ENCODE data around the gene PNLDC1. TPM values are rescaled to one million over a fixed set of nuclear protein-coding genes. Genes with fewer than 3 reads are reported as not detected.
A peak's percentile ranks its signal among the peaks of the same experiment; 100 is the strongest.
"Not testable (repeated sequence)": the region's sequence is repeated elsewhere in the genome, so short reads cannot be mapped to it uniquely, and the experiment has no call there.

Gene PNLDC1
- total and polyA plus RNA-seq, 4 experiments from 2014 or later, result 0.23 to 0.94 (median 0.47) TPM; not detected in 1

DNA sequence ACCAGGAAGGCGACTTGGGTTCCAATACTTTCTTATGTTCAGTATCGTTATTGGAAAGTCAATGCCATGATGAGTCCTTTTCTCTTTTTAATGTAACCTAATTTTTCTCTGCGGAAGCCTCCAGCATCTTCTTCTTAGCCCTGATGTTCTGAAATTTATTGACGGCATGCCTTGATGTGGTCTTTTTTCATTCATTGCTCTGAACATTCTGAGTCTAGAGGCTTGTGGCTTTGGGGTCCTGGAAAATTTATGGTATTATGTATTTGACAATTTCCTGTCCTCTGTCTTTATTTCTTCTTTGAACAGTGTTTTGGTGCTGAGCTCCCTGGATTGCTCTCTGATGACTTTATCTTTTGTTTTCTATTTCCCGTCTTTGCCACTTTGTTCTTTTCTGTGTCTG is 62.0 kb downstream of the PNLDC1 start:
- peak overlapping the region in 6 of 8 donors; percentile 1 to 53 (median 16) for H3K4me3 Mint-ChIP-seq

GRCh38 chr6:159863341-159863740 is 63.3 kb downstream of the PNLDC1 start:
- H3K27me3 ChIP-seq (ENCODE audit: insufficient read depth, low read length); POLR2A ChIA-PET (ENCODE audit: partially characterized antibody); H3K36me3 Mint-ChIP-seq; H3K9me3 ChIP-seq (ENCODE audit: control insufficient read depth in 1 of 2, low read length in 2 of 2); H3K9me3 Mint-ChIP-seq; H3K27me3 Mint-ChIP-seq; H3K36me3 ChIP-seq (ENCODE audit: insufficient read depth, low read length); H3K4me3 ChIP-seq (ENCODE audit: low read length in 2 of 2); H3K27ac ChIP-seq (ENCODE audit: low read depth, low read length): not testable (repeated sequence)
- CTCF ChIA-PET (ENCODE audit: partially characterized antibody), result interaction anchor here (0.6 to 1.4 kb wide), 17 partner anchors 77 to 1511 kb away, joined by 3 to 13 read pairs (median 3); no protein-coding TSS in a partner anchor
- Mint-ChIP-seq H3K27ac (peak overlapping the region in 2 of 7 donors; percentile 31 to 43), H3K4me3 (peak overlapping the region in 1 of 8 donors; percentile 4), H3K4me1 (peaks cover 10 to 17% (median 16%) of the 10 kb centered on the region in 4 donors)
- H3K4me1 ChIP-seq (ENCODE audit: insufficient read depth, low read length), result peaks cover 14% of the 10 kb centered on the region
- DNase-seq, result peak in 4 of 5 donors; percentile 22 to 39 (median 28)
- intact Hi-C loops (cut with micrococcal nuclease), result loop anchor here (1.0 to 5.0 kb wide), 3 partner anchors 78 to 1509 kb away; no protein-coding TSS in a partner anchor

More for the DNA sequence above, 62.0 kb downstream of the PNLDC1 start:
- Histone ChIP-seq H3K4me1 (ENCODE audit: insufficient read depth, low read length) (peaks cover 14% of the 10 kb centered on the region), H3K27me3 (ENCODE audit: insufficient read depth, low read length) (no peaks in the 10 kb centered on the region), H3K9me3 (ENCODE audit: control insufficient read depth in 1 of 2, low read length in 2 of 2) (no peaks in the 10 kb centered on the region), H3K36me3 (ENCODE audit: insufficient read depth, low read length) (no peaks in the 10 kb centered on the region), H3K27ac (ENCODE audit: low read depth, low read length) (no peak overlapping the region), H3K4me3 (ENCODE audit: low read length in 2 of 2) (no peak overlapping the region)
- peaks cover 10 to 17% (median 16%) of the 10 kb centered on the region in 4 donors for H3K4me1 Mint-ChIP-seq
- peak in 4 of 5 donors; percentile 25 to 38 (median 32) for DNase-seq
- ChIA-PET POLR2A (ENCODE audit: partially characterized antibody) (interaction anchor here (0.8 kb wide), 1 partner anchor 72 kb away, joined by 3 read pairs; the partner anchor contains the start of genes MRPL18 and TCP1), CTCF (ENCODE audit: partially characterized antibody) (interaction anchor here (1.2 kb wide), 1 partner anchor 672 kb away, joined by 4 read pairs; no protein-coding TSS in a partner anchor)
- peaks cover 0 to 6% of the 10 kb centered on the region in 2 donors for H3K36me3 Mint-ChIP-seq
- peaks cover 3 to 11% (median 9%) of the 10 kb centered on the region in 8 donors for H3K9me3 Mint-ChIP-seq
- H3K27me3 Mint-ChIP-seq, result peaks cover 7 to 8% of the 10 kb centered on the region in 2 donors
- intact Hi-C loops (cut with micrococcal nuclease), result loop anchor here (2.0 to 5.0 kb wide), 2 partner anchors 673 to 1510 kb away; no protein-coding TSS in a partner anchor
- H3K27ac Mint-ChIP-seq, result peak overlapping the region; percentile 5 to 76 (median 62)

- Histone ChIP-seq H3K27ac (ENCODE audit: low read depth, low read length) (no peak overlapping the region), H3K4me3 (ENCODE audit: low read length in 2 of 2) (no peak overlapping the region), H3K36me3 (ENCODE audit: insufficient read depth, low read length) (no peaks in the 10 kb centered on the region), H3K9me3 (ENCODE audit: control insufficient read depth in 1 of 2, low read length in 2 of 2) (no peaks in the 10 kb centered on the region), H3K27me3 (ENCODE audit: insufficient read depth, low read length) (no peaks in the 10 kb centered on the region), H3K4me1 (ENCODE audit: insufficient read depth, low read length) (peaks cover 14% of the 10 kb centered on the region)
- Mint-ChIP-seq H3K9me3 (peaks cover 0 to 6% (median 0%) of the 10 kb centered on the region in 8 donors), H3K27me3 (peaks cover 3 to 4% of the 10 kb centered on the region in 2 donors), H3K27ac (peak overlapping the region in 1 of 7 donors; percentile 42), H3K4me3 (no peak overlapping the region), H3K36me3 (no peaks in the 10 kb centered on the region), H3K4me1 (peaks cover 10 to 17% (median 16%) of the 10 kb centered on the region in 4 donors)
- intact Hi-C loops (cut with micrococcal nuclease), result no loop called here
- POLR2A ChIA-PET (ENCODE audit: partially characterized antibody), result interaction anchor here (0.6 kb wide), 1 partner anchor 196 kb away, joined by 3 read pairs; no protein-coding TSS in a partner anchor
- no peak for DNase-seq
- CTCF ChIA-PET (ENCODE audit: partially characterized antibody), result interaction anchor here (0.7 kb wide), 2 partner anchors 169 to 668 kb away, joined by 3 to 4 read pairs; no protein-coding TSS in a partner anchor
Observed at GRCh38 chr6:159865226-159865920, 65.3 kb downstream of the PNLDC1 start.

GRCh38 chr6:159866286-159867247 is 66.5 kb downstream of the PNLDC1 start:
- H3K4me1 ChIP-seq (ENCODE audit: insufficient read depth, low read length), result peaks cover 14% of the 10 kb centered on the region
- peak overlapping the region in 1 of 7 donors; percentile 19 for H3K27ac Mint-ChIP-seq
- H3K27me3 Mint-ChIP-seq, result peaks cover 0 to 4% of the 10 kb centered on the region in 2 donors
- H3K9me3 Mint-ChIP-seq, result peaks cover 0 to 6% (median 0%) of the 10 kb centered on the region in 8 donors
- H3K9me3 ChIP-seq (ENCODE audit: control insufficient read depth in 1 of 2, low read length in 2 of 2), result no peaks in the 10 kb centered on the region
- H3K36me3 ChIP-seq (ENCODE audit: insufficient read depth, low read length), result no peaks in the 10 kb centered on the region
- CTCF ChIA-PET (ENCODE audit: partially characterized antibody), result interaction anchor here (0.9 to 1.2 kb wide), 2 partner anchors 15 to 589 kb away, joined by 3 read pairs; no protein-coding TSS in a partner anchor
- H3K27ac ChIP-seq (ENCODE audit: low read depth, low read length), result no peak overlapping the region
- intact Hi-C loops (cut with micrococcal nuclease), result no loop called here
- no peak overlapping the region for H3K4me3 ChIP-seq (ENCODE audit: low read length in 2 of 2)
- H3K4me3 Mint-ChIP-seq, result no peak overlapping the region
- H3K27me3 ChIP-seq (ENCODE audit: insufficient read depth, low read length), result no peaks in the 10 kb centered on the region
- POLR2A ChIA-PET (ENCODE audit: partially characterized antibody), result no interaction called here
- H3K36me3 Mint-ChIP-seq, result no peaks in the 10 kb centered on the region
- peaks cover 8 to 17% (median 15%) of the 10 kb centered on the region in 4 donors for H3K4me1 Mint-ChIP-seq
- DNase-seq, result no peak

Other genes starting within 250 kb of the PNLDC1 start
- gene SOD2, start 107.0 kb upstream of the PNLDC1 start, total RNA-seq, result 100 to 1,000 TPM; 128 to 131 TPM
- gene SOD2, start 107.0 kb upstream of the PNLDC1 start, polyA plus RNA-seq, result 100 to 1,000 TPM; 121 to 161 TPM
- 100 to 1,000 TPM; 151 to 159 TPM for gene WTAP, start 72.8 kb upstream of the PNLDC1 start, total RNA-seq
- 100 to 1,000 TPM; 140 to 149 TPM for gene WTAP, start 72.8 kb upstream of the PNLDC1 start, polyA plus RNA-seq
- 10 to 100 TPM; 30.5 to 30.9 TPM for gene ACAT2, start 38.2 kb upstream of the PNLDC1 start, total RNA-seq
- 10 to 100 TPM; 43.5 to 53.2 TPM for gene ACAT2, start 38.2 kb upstream of the PNLDC1 start, polyA plus RNA-seq
- gene TCP1, start 10.7 kb upstream of the PNLDC1 start, total RNA-seq, result 100 to 1,000 TPM; 151 to 162 TPM
- 100 to 1,000 TPM in 1 of 2 donors, 10 to 100 TPM in 1; 84.3 to 114 TPM for gene TCP1, start 10.7 kb upstream of the PNLDC1 start, polyA plus RNA-seq
- 10 to 100 TPM; 43.9 to 45.2 TPM for gene MRPL18, start 9.8 kb upstream of the PNLDC1 start, total RNA-seq
- gene MRPL18, start 9.8 kb upstream of the PNLDC1 start, polyA plus RNA-seq, result 100 to 1,000 TPM in 1 of 2 donors, 10 to 100 TPM in 1; 68.5 to 105 TPM
- not detected for gene MAS1, start 90.7 kb downstream of the PNLDC1 start, total RNA-seq
- not detected for gene MAS1, start 90.7 kb downstream of the PNLDC1 start, polyA plus RNA-seq
- 10 to 100 TPM; 77.5 to 79.2 TPM for gene IGF2R, start 168.8 kb downstream of the PNLDC1 start, total RNA-seq
- gene IGF2R, start 168.8 kb downstream of the PNLDC1 start, polyA plus RNA-seq, result 10 to 100 TPM in 1 of 2 donors, 1 to 10 TPM in 1; 4.5 to 18.7 TPM

Measured in CD4-positive, alpha-beta memory T cell (primary cell).